Activated CD4-positive, alpha-beta T cell treated with anti-CD3 and anti-CD28 coated beads, Interleukin-2, amount 50 U/mL, for 48 hours (primary cell): ENCODE results near the gene AMZ1.
"Not testable (repeated sequence)": the region's sequence is repeated elsewhere in the genome, so short reads cannot be mapped to it uniquely, and the experiment has no call there.

Source experiments
- DNase-seq, 2 experiments: peaks; one replicate each; pipeline ENCODE4 v3.0.0-alpha.2; 2020

The AMZ1 gene

DNA sequence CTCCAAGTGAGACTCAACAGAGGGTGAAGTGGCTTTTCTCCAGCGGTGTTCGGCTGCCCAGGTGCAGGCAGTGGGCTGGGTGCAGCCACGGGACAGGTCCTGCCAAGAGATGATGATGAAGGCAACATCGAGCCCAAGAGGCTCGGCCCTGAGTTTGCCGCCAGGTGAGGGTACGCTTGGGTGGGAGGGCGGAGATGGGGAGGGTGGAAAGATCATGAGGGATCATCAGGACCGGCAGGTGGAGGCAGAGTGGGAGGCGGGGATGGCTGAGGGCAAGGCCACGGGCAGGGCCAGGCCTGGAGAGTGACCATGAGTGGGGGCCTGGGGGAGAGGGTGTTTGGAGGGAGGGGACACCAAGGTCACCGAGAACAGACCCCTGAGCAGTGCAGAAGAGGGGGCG, 17.8 kb upstream of the AMZ1 start:
- no peak for DNase-seq

DNA sequence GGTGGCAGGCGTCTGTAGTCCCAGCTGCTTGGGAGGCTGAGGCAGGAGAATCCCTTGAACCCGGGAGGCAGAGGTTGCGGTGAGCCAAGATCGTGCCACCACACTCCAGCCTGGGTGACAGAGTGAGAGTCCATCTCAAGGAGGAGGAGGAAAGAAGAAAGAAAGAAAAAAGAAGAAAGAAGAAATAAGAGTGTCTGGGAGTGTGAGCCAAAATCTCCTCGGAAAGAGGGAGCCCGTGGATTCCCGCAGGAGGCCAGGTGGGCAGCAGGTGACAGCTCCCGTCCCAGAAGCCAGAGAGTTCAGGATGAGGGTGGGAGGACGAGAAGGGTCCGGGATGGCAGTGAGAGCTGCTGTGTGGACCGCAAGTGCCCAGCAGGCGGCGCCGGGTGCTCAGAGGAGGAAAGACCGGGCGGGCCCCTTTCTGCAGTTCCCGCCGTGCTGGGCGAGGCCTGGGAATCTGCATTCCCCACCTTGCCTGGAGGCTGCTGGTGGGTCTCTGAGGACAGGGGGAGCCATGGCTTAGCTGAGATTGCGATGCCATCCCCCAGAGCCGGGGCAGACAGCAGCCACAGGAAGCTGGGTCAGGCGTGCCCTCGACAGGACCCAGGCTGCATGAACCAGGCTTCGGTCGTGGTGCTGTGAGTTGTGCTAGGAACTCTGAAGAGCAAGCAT, 17.1 kb upstream of the AMZ1 start:
- peak; percentile 77 to 79 for DNase-seq

- DNase-seq: not testable (repeated sequence)
Measured at GRCh38 chr7:2673214-2673613, 14.8 kb upstream of the AMZ1 start.

DNA sequence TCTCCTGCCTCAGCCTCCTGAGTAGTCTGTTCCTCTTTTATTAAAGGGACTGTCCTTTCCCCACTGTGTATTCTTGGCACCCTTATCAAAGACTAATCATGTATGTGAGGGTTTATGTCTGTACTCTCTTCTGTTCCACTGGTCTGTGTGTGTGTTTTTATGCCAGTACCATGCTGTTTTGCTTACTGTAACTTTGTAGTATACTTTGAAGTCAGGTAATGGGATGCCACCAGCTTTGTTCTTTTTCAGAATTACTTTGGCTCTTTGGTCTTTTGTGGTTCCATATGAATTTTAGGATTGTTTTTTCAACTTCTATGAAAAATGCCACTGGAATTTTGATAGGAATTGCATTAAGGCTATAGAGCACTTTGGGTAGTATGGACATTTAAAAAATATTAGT, 14.1 kb upstream of the AMZ1 start:
- DNase-seq: no peak

GRCh38 chr7:2675256-2675764, 12.7 kb upstream of the AMZ1 start:
- no peak for DNase-seq

- not testable (repeated sequence) for DNase-seq
Measured at GRCh38 chr7:2676576-2676975, 11.4 kb upstream of the AMZ1 start.

DNA sequence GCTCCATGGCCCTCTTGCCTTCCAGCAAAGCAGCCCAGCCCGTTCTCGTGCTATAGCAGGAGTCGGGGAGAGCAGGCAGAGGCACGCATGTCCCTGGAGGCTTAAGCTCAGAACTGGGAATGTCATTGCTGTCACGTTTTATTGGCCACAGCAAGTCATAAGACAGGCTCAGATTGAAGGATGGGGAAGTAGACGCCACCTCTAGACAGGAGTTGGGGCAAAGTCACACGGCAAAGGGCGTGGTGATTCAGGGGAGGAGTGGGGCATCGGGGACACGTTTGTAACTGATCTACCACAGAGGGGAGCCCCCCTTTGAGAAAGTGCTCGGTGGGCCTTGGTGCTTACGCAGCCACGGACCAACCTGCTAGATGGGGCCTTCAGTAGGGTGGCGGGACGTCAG, 9.5 kb upstream of the AMZ1 start:
- not testable (repeated sequence) for DNase-seq

GRCh38 chr7:2679135-2680127, 8.6 kb upstream of the AMZ1 start:
- not testable (repeated sequence) for DNase-seq

- DNase-seq: no peak
Measured at GRCh38 chr7:2680256-2680655, 7.7 kb upstream of the AMZ1 start.

- DNase-seq: peak; percentile 69 to 76
Measured at GRCh38 chr7:2680792-2681490, 7.1 kb upstream of the AMZ1 start.

- no peak for DNase-seq
Measured at GRCh38 chr7:2681929-2682799, 5.8 kb upstream of the AMZ1 start.

DNA sequence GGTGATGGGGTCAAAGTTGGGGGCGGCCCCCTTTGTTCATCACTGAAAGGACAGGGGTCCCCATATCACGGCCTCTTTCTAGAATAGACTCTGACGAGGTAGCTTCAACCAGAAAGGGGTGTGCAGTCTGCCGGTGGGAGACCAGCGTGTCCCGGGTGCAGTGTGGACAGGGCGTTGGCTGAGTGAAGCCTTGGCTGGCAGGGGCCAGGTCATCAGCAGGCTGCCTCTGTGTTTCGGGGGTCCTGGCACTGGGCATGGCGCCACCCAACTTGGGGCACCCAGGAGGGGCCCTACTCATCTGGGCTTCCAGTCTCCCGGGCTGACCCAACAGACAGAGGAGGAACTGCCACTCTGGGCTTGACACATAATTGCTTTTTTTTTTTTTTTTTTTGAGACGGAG, 3.5 kb upstream of the AMZ1 start:
- no peak for DNase-seq

DNA sequence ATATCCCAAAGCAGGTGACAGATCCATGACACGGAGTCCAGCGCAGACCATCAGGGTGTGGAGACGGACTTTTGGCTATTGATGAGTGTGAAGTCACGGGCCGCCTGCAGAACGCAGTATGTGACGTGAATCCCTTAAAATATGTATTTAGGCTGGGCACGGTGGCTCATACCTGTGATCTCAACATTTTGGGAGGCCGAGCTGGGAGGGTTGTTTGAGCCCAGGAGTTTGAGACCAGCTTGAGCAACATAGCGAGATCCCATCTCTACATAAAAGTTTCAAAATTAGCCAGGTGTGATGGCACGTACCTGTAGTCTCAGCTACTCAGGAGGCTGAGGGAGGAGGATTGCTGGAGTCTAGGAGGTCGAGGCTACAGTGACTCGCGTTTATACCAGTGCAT, 1.9 kb upstream of the AMZ1 start:
- no peak for DNase-seq

GRCh38 chr7:2687338-2687869, 598 bp upstream of the AMZ1 start:
- DNase-seq: no peak

- DNase-seq: no peak
Measured at GRCh38 chr7:2688409-2689342, 674 bp downstream of the AMZ1 start.

GRCh38 chr7:2689343-2689847, 1.4 kb downstream of the AMZ1 start:
- DNase-seq: no peak

GRCh38 chr7:2689951-2690705, 2.1 kb downstream of the AMZ1 start:
- no peak for DNase-seq

DNA sequence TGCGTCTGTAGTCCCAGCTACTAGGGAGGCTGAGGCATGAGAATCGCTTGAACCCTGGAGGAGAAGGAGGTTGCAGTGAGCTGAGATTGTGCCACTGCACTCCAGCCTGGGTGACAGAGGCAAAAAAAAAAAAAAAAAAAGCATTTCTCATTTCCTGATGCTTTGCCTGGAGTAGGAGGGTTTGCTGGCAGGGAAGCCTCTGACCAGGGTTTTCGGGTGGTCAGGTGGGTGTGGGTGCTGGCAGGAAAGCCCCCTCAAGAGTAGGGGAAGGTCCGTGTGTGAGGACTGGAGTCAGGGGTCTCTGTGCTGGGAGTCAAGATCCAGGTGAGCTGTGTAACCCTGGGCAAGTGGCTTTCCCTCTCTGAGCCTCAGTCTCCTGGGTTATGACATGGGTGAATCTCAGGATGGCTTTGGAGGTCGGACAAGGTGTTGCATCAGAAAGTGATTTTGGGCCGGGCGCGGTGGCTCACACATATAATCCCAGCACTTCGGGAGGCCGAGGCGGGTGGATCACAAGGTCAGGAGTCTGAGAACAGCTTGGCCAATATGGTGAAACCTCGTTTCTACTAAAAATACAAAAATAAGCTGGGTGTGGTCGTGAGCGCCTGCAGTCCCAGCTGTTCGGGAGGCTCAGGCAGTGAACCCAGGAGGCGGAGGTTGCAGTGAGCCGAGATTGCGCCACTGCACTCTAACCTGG, 3.2 kb downstream of the AMZ1 start:
- DNase-seq: no peak

DNA sequence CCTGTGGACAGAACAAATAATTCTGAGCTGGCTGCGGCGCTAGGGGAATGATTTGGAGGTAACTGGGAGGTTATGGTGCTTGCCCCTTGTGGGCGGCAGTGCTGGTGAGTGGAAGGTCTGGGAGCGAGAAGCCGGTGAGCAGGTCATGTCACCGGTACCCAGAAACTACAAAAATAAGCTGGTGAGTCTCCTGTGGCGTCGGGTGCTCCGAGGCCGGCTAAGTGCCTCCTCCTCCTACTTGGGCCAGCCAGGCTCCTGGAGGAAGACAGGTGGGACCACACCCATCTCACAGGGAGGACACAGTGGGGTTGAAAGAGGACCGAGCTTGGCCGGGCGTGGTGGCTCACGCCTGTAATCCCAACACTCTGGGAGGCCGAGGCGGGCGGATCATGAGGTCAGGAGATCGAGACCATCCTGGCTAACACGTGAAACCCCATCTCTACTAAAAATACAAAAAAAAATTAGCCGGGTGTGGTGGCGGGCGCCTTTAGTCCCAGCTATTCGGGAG, 4.0 kb downstream of the AMZ1 start:
- DNase-seq: not testable (repeated sequence)
